Testis (tissue), 2 donors: ENCODE results near the gene AKT1.

Experiments
- POLR2A ChIP-seq: fragments of 450-650 bp; IDR thresholded peaks from one replicate; pipeline ENCODE4 v1.6.1; 2017; ENCODE audit warnings: antibody characterized with exemption, mild to moderate bottlenecking, moderate library complexity
- TF ChIP-seq, protein P1 (sequence below), 3 experiments: fragments of 450-650 bp in 2 of 3; fragments of 200-600 bp in 1 of 3; sonication (generic) in 1 of 3; IDR thresholded peaks; one replicate each; pipeline ENCODE4 v1.5.1; 2016 to 2019; ENCODE audit warnings: antibody characterized with exemption in 3 of 3, mild to moderate bottlenecking in 2 of 3, moderate library complexity in 1 of 3

DNA sequence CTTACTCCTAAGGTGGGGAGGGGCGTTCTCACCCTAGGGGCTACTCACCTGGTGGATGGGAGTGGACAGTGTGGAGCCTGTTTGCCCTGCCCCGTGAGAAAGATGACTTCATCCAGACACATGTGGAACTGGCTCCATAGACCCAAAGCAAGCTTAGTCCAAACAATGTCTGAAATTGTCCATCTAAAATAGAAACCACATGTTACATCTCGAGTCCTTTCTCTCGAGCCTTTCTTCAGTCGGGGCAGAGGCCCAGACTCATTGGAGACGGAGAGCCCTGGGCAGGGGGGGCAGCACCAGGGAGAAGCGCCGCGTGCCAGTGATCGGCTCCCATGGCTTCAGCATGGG lies 38.3 kb downstream of the AKT1 start:
- no peak for TF ChIP-seq POLR2A
- TF ChIP-seq, protein P1, sequence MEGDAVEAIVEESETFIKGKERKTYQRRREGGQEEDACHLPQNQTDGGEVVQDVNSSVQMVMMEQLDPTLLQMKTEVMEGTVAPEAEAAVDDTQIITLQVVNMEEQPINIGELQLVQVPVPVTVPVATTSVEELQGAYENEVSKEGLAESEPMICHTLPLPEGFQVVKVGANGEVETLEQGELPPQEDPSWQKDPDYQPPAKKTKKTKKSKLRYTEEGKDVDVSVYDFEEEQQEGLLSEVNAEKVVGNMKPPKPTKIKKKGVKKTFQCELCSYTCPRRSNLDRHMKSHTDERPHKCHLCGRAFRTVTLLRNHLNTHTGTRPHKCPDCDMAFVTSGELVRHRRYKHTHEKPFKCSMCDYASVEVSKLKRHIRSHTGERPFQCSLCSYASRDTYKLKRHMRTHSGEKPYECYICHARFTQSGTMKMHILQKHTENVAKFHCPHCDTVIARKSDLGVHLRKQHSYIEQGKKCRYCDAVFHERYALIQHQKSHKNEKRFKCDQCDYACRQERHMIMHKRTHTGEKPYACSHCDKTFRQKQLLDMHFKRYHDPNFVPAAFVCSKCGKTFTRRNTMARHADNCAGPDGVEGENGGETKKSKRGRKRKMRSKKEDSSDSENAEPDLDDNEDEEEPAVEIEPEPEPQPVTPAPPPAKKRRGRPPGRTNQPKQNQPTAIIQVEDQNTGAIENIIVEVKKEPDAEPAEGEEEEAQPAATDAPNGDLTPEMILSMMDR (IDR thresholded peaks at IDR 0.05): no peak
